GM12892 (cell line): ENCODE measurements around the gene TRIM10.
A peak's percentile ranks its signal among the peaks of the same experiment; 100 is the strongest.
"Not testable (repeated sequence)": the region's sequence is repeated elsewhere in the genome, so short reads cannot be mapped to it uniquely, and the experiment has no call there.

ENCODE experiments used
- DNase-seq: peaks from one replicate; pipeline ENCODE4 v3.0.0; 2011; ENCODE audit not compliant: insufficient read length
- FAIRE-seq: peaks from 2 replicates; lab custom pipeline; 2011; peaks lifted over from hg19 to GRCh38; lab: Jason Lieb, UNC
- POLR2A ChIP-seq: IDR thresholded peaks from 2 replicates; pipeline ENCODE4 v1.6.1; 2011; ENCODE audit warnings: low read depth, low read length, control low read depth
- POLR2AphosphoS5 ChIP-seq: IDR thresholded peaks from 2 replicates; pipeline ENCODE4 v1.6.1; 2011; ENCODE audit warnings: low read depth, low read length, control low read depth
- TAF1 ChIP-seq: IDR thresholded peaks from 2 replicates; pipeline ENCODE4 v1.6.1; 2011; ENCODE audit warnings: low read depth, mild to moderate bottlenecking, control low read depth, low read length, borderline replicate concordance

TRIM10 gene

DNA sequence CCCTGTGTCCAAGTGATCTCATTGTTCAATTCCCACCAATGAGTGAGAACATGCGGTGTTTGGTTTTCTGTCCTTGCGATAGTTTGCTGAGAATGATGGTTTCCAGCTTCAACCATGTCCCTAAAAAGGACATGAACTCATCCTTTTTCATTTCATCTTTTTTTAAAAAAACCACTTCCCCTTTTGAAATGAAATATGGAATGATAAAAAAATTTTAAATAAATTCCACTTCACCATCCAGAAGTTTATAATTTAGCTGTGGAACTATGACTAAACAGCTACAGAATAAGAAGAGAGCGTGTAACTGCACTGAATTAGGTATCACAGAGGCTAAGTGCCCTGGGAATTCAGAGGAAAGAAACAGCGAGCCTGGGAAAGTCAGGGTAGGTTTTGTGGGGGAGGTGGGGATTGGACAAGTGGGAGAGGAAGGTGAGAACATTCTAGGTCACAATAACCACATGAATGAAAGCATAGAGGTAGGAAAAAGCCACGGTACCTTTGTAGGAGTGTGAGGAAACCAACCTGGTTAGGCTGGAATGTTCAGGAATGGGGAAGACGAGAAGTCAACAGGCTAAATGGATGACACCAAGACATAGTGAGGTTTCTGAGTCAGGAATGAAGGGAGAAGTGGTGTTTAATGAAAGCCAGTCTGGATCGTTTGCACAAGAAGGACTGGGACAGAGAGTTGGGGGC, 11.0 kb downstream of the TRIM10 start:
- no peak for DNase-seq
- no peak for TF ChIP-seq POLR2A
- FAIRE-seq: no peak

DNA sequence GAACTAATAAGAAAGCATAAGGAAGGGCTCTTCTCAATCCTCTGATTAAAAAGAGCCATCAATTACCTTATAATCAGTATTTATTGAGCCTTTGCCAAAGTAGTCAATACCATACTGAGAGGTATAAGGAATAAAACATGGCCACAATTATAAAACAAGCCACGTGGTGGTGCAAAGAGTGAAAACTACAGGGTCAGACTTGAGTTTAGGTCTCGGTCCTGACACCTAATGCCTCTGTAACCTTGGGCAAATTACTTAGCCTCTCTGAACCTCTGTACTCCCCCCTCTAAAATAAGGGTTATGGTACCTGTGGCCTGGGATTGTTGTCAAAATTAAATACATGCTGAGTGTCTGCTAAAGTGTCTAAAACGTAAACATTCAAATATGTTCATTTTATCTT, 11.8 kb downstream of the TRIM10 start:
- no peak for DNase-seq
- FAIRE-seq: no peak
- no peak for TF ChIP-seq POLR2A
- no peak for TF ChIP-seq TAF1

DNA sequence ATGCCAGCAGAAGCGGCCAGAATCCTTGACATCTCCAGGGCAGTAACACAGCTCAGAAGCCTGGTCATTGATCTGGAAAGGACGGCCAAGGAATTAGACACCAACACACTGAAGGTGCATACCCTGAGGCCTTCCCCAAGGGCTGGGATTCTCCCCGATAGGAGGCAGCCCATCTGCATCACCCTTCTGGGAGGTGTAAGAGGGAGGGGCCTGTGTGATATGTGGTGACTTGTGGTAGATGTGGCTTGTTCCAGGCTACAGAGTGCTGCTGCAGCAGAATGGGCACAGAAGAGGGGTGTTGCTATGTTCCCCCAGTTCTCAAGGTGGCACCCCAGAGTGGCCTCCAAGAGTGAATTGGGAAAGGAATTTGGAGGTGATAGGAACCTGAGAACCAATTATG, 13.9 kb downstream of the TRIM10 start:
- no peak for DNase-seq
- no peak for FAIRE-seq
- TF ChIP-seq POLR2AphosphoS5 (no peak), POLR2A (no peak), TAF1 (no peak)

DNA sequence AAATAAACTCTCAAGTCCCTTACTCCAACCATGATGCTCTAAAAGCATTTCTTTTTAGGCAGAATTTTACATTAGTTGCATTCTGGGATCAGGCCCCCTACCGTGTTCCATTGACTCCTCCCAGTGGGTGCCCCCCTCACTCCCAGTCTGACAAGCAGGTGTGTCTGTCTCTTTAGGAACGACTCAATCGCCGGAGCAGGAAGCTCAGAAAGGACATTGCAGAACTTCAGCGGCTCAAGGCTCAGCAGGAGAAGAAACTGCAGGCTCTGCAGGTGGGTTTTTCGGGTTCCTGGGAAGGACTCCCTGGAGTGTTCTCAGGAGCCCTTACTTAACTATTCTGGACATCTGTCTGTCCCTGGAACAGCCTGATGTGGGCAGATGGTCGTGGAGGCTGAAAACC, 15.2 kb downstream of the TRIM10 start:
- FAIRE-seq: no peak
- TF ChIP-seq POLR2A: no peak
- TF ChIP-seq POLR2AphosphoS5: no peak
- TF ChIP-seq TAF1: no peak
- no peak for DNase-seq

DNA sequence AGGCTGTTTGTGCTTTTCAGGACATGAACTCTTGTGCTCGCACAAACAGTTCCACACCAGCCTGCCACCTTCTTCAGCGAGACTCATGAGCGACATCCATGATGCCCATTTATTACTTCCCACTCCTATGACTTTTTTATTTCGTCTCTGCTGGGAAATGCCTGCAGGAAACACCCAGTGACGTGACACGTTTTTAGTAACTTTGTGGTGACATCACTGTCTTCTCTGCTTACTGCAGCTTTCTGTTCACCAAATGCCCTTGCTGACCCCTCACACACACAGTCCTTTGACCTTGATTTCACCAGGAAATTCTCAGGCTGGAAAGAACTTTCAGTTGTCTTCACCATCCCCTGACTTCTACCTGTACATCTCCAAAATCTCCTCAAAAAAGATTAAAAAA, 16.2 kb downstream of the TRIM10 start:
- DNase-seq (no peak), FAIRE-seq (no peak)
- TF ChIP-seq POLR2A (no peak), TAF1 (no peak), POLR2AphosphoS5 (no peak)

DNA sequence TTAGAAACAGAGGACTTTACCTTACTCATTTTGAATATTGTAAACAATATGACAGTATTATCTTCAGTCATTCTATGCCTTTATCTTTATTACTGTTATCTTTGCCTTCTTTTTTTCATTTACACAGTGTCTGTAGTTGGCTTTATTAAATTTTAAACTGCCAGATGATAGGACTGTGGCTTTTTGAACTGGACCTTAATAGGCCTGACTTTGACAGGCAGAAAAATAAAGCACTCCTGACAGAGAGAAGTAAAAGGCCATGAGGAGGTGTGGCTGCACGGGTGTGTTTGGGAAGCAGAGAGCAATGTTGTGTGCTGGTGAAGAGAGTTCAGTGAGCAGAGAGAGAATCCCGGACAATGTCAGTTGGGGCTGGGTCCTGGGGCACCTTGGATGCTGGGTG, 17.2 kb downstream of the TRIM10 start:
- FAIRE-seq: no peak
- DNase-seq: no peak
- no peak for TF ChIP-seq POLR2AphosphoS5
- TF ChIP-seq TAF1: no peak
- TF ChIP-seq POLR2A: no peak

GRCh38 chr6:30142665-30143064, 18.3 kb downstream of the TRIM10 start:
- DNase-seq (no peak), FAIRE-seq (no peak)
- no peak for TF ChIP-seq POLR2AphosphoS5
- TF ChIP-seq POLR2A: no peak
- TF ChIP-seq TAF1: no peak

GRCh38 chr6:30140240-30140639, 20.8 kb downstream of the TRIM10 start:
- not testable (repeated sequence) for FAIRE-seq, DNase-seq

DNA sequence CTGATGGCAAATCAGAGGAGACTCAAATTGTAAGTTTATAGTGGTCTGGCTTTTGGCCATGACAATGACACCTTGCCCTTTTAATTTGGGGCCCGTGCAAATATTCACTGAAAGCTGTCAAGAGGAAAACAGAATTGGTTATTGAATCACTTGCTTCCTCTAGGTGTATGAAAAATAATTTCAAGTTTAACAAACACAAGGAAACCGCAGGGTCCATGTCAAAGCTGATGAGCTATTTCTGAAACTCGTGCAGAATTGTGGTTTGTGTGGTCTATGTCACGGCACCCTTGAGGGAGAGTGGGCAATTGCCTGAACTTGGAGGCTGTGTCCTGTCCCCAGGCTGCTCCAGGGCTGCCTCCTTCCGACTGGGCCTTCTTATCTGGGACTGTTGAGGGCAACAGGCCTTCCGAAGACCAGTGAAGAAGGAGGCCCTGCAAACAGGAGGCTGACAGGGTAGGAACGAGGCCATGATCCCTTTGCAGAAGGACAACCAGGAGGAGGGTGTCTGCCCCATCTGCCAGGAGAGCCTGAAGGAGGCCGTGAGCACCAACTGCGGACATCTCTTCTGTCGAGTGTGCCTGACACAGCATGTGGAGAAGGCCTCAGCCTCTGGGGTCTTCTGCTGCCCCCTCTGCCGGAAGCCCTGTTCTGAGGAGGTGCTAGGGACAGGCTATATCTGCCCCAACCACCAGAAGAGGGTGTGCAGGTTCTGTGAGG, 24.3 kb downstream of the TRIM10 start:
- no peak for DNase-seq
- TF ChIP-seq POLR2A (no peak), POLR2AphosphoS5 (no peak), TAF1 (no peak)
- peak; percentile 36 for FAIRE-seq

- DNase-seq (no peak), FAIRE-seq (no peak)
- no peak for TF ChIP-seq POLR2A
- no peak for TF ChIP-seq POLR2AphosphoS5
- TF ChIP-seq TAF1: no peak
These were observed 25.3 kb downstream of the TRIM10 start, which contains the start of gene TRIM40 for GRCh38 chr6:30135757-30136156. Gene TRIM40, plus strand, starts transcription at chr6:30136140. Its CDS starts 897 bp downstream, at chr6:30137037.

- DNase-seq (no peak), FAIRE-seq (no peak)
- TF ChIP-seq POLR2AphosphoS5 (no peak), TAF1 (no peak), POLR2A (no peak)
These were observed 25.9 kb downstream of the TRIM10 start for GRCh38 chr6:30135147-30135546.

GRCh38 chr6:30131947-30132497, 29.0 kb downstream of the TRIM10 start:
- FAIRE-seq (no peak), DNase-seq (no peak)
- TF ChIP-seq POLR2A (no peak), TAF1 (no peak), POLR2AphosphoS5 (no peak)
